Lung microvascular endothelial cell (primary cell): ENCODE measurements around the gene ADGRG2. TPM values are rescaled to one million over a fixed set of nuclear protein-coding genes. Genes with fewer than 3 reads are reported as not detected.

Source experiments
- DNase-seq, 2 donors: peaks; one replicate each; pipeline versions ENCODE4 v3.0.0 to v3.0.0-alpha.2; 2010; ENCODE audit warnings: low read depth in 2 of 2
- total RNA-seq: library from RNA; depleted of rRNA; stranded (reverse); fragments of >200 nt; gene quantifications from 2 replicates; pipeline ENCODE4 v1.2.1, GENCODE V29; 2014

Gene ADGRG2, protein sequence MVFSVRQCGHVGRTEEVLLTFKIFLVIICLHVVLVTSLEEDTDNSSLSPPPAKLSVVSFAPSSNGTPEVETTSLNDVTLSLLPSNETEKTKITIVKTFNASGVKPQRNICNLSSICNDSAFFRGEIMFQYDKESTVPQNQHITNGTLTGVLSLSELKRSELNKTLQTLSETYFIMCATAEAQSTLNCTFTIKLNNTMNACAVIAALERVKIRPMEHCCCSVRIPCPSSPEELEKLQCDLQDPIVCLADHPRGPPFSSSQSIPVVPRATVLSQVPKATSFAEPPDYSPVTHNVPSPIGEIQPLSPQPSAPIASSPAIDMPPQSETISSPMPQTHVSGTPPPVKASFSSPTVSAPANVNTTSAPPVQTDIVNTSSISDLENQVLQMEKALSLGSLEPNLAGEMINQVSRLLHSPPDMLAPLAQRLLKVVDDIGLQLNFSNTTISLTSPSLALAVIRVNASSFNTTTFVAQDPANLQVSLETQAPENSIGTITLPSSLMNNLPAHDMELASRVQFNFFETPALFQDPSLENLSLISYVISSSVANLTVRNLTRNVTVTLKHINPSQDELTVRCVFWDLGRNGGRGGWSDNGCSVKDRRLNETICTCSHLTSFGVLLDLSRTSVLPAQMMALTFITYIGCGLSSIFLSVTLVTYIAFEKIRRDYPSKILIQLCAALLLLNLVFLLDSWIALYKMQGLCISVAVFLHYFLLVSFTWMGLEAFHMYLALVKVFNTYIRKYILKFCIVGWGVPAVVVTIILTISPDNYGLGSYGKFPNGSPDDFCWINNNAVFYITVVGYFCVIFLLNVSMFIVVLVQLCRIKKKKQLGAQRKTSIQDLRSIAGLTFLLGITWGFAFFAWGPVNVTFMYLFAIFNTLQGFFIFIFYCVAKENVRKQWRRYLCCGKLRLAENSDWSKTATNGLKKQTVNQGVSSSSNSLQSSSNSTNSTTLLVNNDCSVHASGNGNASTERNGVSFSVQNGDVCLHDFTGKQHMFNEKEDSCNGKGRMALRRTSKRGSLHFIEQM
- not detected in 2 replicates for total RNA-seq

DNA sequence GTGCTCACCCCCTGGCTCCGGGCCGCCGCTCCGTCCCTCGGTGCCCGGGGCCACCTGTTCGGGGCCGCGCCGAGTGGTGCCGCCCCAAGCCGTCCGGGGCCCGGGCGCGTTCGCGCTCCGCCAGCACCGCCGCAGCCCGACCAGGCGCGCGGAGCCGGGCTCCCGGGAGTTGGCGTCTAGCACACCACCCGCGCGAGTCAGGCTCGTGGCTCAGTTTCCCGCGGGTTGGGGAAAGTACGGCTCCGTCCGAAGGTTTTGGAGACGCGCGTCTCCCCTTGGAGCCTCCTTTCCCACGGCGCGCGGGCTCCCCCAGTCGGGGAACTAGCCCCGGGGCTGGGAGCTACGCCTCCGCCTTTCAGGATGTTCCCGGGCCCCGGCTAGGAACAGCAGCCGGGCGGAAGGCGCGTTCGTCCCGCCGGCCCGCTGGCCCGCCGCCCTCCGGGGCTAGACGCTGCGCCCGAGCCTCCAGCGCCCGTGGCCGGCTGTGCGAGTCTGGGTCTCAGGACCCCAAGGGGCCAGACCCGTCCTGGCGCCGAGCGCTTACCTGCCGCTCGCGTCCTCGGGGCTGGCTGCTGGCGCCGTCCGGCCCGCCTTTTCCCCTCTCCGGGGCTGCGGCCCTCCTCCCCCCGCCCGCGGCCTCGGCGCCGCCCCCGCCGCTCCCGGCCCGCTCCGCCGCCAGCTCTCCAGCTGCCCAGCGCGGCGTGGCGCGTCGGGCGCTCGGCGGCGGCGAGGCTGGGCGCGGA is at the start of gene ADGRG2:
ADGRG2 (minus strand) TSS at position 571 of the 743 bp plus-strand sequence. CDS start 53,634 bp downstream, outside the sequence.
- DNase-seq = peak; percentile 10 to 12

DNA sequence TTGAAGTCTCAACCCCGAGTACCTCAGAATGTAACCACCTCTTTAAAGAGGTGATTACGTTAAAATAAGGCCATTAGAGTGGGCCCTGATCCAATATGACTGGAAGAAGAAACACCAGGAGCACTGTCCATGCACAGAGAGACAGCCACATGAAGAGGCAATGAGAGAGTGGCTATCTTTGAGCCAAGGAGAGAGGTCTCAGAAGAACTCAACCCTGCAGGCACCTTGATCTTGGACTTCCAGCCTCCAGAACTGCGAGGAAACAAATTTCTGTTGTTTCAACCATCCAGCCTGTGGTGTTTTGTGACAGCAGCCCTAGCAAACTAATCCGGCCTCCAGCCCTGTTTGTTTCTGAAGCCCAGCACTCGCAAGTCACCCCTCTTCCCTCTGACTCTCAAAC is 46.3 kb upstream of the ADGRG2 start:
- no peak for DNase-seq

DNA sequence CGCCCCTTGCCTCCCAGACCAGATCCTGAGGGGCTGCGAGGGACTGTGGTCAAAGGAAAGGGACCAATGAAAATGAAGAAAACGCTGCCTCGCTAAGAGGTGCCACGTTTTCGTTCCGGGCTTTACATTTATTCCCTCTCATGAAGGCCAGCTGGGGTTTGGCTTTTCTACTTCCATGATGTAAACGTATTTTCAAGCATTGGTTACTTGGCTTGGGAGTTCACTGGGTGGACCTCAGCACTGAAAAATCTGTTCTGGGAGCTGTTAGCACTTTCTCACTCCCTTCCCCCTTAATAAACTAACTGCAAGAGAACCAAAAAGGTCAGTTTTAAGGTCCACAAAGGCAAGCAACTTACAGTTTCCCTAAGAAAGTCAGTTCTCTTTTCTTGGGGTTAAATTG is 40.6 kb upstream of the ADGRG2 start:
- no peak for DNase-seq

DNA sequence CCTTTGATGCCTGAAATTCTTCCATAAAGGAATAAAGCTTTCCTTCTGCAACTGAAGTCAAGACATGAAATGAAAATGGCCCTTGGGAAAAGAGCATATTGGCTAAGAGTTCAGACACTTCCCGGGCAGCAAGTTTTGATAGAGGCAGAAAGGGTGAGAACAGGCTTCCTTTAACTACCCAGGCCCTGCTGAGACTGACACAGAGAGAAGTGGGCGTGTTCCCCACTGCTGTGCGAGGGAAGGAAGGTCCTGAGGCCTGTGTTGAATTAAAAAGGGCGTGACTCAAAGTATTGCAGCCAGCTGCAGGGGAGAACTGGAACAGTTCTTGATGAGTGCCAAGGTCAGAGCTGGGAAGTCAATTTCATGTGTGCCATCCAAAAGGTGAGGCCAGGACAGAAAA is 33.9 kb upstream of the ADGRG2 start:
- DNase-seq = no peak

DNA sequence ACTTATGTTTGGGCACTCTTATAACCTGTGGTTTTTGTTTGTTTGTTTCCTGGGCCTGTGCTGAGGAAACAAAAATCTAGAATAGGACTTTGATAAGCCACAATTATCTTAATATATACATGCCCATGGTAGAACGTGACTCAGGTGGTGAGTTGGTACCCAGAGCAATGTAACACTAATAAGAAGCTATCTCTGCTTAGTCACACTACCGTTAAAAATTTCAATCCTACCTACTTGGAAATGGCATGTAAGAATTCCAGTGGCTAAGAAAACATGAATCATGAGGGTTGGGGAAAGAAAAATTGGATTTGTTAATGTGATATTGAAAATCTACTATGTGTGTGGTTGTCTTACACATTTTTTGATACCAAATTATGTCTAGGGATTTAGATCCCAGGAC is 30.5 kb upstream of the ADGRG2 start:
- DNase-seq = no peak

DNA sequence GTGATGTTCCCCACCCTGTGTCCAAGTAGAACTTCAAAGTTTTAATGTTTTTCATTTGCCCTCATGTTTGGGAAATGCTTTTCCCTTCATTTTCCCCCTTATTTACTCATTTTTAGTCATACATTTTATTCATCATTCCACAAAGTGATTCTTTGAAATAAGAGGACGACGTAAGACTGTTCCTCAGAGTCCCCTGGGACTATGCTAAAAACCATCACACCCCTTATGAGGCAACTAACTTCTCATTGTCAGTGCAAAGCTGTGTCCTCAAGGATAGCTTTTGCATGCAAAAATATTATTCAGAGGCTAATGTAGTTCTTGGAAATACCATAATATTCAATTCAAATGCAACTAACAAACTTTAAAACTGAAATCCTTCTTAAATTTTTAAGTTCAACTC is 14.8 kb upstream of the ADGRG2 start:
- DNase-seq = no peak

DNA sequence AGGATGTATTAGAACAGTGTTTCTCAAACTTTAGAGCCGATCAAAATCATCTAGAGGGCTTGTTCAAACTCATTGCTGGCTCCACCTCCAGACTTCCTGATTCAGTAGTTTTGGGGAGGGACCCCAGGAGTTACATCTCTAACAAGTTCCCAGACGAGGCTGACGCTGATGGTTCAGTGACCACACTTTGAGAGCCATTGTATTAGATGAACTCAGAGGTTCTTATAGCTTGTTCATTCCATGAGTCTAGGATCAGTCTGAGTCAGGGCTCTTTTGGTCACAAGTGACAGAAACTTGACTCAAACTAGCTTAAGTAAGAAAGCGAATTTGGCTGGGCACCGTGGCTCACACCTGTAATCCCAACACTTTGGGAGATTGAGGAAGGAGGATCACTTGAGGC is 11.5 kb upstream of the ADGRG2 start:
- DNase-seq = no peak

DNA sequence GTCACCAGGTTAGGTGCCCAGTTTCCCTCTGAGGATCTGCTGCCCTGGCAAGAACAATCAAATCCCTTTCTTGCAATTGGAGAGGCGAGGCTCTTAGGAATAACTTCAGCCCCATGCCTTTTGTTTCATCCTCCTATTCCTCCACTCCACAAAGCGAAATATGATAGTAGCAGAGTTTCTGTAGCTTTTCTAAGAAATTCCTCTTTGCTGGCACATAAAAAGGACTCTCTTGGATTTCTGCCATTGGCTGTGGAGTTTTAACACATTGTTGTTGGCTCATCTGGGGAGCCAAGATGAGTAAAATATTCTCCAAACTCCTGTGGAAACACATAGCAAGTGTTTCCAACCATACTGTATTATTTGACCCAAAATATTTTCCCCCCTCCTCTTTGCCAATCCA is 11.0 kb upstream of the ADGRG2 start:
- no peak for DNase-seq

DNA sequence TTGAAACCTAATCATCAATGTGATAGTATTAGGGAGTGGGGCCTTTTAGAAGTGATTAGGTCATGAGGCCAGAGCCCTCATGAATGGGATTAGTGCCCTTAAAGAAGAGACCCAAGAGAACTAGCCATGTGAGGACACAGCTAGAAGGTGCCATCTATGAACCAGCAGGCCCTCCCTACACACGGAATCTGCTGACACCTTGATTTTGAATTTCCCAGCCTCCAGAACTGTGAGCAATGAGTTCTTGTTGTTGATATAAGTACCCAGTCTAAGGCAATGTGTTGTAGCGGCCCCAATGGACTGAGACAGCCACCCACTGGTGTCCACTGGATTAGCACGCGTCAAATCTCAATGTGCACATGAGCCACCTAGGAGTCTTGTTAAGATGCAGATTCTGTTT is 8.4 kb upstream of the ADGRG2 start:
- no peak for DNase-seq

DNA sequence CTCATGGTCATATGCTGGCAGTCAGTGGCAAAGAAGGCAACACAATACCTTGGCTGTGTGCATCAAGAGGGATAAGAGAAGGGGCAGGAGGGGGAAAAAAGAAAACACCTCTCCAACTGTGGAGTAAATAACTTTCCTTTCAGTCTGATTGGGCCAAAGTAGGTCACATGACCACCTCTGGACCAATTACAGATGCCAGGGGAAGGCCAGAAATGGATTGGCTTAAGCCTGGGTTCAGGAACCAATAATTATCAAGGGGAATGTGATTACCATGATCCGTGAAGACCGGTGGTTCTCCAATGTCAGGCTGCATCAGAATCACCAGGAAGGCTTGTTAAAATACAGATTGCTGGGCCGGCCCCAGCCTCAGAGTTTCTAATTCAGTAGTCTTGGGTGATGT is 7.4 kb upstream of the ADGRG2 start:
- DNase-seq = no peak

DNA sequence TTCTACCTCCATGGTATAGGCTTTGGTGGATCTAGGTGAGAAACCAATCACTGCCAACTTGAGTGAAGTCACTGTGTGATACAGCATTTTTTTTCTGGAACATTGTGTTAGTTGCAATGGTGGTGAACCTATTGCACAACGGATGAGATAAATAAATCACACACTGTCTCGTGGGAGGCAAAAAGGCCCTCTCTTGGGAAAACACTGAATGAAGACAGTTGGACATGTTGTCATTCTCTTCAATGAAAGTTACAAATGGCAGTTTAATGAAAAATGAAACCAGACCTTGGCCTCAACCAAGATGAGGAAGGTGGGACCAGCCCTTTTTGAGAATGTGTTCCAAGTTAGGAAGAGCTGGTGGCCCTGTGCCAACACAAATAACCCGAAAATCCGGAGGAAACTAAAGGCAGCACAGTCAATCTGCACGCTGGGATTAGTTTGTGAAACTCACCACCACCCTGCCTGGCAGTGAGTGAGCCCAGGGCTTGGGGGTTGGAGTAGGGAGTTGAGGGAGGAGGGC is 5.4 kb upstream of the ADGRG2 start:
- DNase-seq = peak; percentile 31 to 37

DNA sequence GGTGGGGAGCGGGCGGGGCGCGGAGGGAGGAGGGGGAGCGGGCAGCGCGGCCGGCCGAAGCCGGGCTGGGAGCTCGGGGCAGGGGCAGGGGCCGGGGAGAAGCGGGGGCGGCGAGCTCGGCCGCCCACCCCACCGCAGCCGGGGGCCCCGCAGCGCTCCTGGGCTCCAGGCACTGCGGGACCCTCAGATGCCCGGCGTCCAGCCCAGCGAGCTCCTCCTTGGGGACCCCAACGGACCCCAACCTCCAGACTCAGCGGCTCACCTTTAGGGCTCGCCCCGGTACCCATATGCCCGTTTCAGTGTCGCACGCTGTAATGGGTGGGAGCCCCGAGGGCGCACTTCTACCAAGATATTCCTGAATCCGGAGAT is 357 bp upstream of the ADGRG2 start:
- no peak for DNase-seq

DNA sequence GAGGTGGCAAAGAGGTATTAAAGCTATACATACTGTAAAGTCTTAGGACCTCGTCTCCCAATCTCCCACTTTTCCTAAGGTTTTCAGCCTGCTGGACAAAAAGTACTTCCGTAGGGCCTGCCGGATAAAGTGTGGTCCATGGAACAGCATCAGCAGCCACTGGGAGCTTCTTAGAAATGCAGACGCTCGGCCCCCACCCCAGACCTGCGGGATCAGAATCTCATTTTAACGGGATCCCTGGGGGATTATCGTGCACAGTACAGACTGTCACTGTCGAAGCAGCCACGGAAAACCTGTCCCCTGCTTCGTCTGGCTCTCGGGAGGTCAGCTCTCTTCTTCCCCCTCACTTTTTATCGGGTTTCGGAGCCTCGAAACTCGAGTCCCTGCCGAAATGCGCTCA is 802 bp downstream of the ADGRG2 start:
- no peak for DNase-seq

DNA sequence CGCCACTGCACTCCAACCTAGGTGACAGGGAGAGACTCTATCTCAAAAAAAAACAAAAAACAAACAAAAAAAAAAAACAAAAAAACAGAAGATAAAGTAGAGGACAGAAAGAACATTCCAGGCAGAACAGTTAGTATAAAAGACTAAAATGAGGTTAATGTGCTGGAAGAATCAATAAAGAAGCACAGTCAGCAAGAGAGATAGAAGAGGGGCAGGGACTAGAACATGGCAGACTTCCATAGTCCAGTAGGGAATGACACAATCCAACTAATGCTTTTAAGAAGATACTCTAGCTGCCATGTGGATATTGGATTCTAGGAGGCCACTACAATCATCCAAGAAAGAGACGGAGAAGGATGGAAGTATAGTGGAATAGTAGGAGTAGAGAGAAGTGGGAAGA is 11.6 kb downstream of the ADGRG2 start:
- no peak for DNase-seq

DNA sequence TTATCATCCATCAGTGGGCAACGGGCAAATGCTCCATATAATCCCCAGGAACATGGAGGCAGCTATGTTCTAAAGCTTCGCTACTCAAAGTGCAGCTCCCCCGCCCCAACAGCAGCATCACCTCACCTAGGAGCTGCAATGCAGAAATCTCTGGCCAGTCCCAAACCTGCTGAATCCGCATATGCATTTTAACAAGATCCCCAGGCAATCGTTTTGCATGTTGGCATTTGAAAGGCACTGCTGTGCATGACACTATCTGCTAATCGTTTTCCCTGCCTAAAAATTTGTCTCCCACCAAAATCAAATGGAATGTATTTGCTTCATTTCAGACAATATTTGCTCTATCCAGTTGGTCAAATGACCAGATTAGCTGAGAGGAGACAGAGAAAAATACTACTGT is 15.2 kb downstream of the ADGRG2 start:
- no peak for DNase-seq

DNA sequence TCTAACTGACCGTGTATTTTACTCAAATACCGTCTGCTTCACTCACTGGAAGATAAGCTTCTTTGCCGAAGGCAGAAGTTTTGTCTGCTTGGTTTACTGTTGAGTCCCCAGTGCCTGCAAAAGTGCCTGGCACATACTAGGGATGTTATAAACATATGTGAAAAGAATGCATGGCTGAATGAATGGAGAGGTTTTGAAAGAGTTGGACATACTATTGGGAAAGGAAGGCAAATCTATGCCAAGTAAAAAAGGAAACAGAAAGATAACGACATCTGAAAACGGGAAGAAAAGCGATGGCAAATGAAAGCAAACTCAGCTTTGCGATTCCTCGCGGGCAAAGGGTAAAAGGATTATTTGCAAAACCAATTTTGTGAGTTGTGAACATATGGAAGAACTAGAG is 21.7 kb downstream of the ADGRG2 start:
- DNase-seq = no peak

DNA sequence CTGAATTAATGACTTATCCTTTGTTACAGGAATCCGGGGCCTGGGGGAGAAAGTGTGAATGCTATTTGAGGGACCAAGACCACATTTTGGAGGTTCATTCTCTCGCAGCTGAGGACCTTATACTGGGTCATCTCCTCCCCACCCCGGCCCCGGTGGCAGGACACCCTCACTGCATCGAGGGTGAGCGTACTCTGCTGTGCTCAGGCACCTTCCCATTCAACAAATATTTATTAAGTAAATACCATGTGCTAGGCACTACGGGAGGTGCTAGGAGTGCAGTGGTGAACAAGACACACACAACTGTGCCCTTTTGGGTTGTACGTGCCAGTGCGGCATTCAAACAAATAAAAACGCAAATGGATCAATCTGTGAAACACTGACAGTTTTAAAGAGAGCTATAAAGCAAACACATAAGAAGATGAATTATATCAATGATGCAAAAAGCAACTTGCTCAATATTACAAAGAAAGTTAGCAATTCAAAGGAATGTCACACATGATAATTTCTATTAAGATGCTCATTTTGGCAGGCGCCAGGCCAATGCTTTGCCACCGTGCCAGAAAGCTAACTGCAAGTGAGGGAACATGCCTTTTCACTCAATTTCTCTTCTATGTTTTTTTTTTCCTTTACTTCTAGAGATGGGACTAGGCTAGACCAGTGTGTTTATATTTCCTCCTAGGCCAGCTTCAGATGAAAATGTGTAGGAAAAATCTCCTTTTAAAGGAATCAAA is 24.6 kb downstream of the ADGRG2 start:
- no peak for DNase-seq

DNA sequence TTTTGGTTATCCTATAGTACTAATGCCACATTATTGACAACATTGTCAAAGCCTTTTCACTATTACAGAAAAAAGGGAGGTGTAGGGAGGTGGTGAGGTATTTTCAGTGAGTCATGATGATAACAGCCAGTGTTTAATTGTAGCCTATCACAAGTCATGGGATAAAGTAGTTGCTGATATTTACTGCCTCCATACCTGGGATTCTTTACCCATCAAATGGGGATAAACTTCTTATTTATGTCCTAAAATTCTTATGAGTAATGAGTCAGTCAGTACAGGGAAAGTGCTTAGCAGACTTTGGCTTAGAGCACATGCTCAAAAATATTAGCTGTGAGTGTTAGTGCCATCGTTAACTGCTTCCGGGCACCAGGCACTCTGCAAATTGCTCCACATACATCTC is 25.7 kb downstream of the ADGRG2 start:
- DNase-seq = no peak

DNA sequence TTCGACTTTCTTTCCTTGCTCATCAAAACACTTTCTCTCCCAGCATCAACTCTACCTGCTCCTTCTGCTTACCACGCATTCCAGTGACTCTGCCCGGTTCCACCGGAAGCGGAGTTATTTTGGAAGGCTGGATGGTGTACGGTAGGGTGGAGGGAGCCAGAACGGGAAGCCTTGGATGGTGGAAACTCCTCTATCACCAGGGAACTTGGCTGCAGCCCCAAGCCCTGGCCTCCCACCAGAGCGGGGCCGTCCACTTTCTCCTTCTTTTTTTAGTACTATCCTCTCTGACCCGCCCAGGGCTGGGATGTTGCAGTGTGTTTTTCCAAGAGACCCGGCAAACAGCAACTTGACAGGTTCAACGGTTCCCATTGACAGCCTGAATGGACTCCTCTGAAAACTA is 27.6 kb downstream of the ADGRG2 start:
- DNase-seq = no peak

DNA sequence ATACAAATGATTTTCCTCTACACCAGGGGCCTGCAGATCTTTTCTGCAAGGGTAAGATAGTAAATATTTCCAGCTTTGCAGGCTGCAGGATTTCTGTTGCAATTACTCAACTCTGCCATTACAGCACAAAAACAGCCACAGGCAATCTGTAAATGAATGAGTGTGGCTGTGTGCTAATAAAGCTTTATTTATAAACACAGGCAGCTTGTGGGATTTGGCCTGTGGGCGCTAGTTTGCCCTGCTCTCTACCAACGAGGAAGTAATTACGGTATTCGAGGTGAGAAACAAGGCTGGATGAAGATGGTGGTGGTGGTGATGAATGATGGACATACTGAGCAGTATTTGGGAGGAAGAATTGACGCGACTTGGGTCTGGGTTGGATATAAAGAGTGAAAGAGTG is 30.7 kb downstream of the ADGRG2 start:
- no peak for DNase-seq

DNA sequence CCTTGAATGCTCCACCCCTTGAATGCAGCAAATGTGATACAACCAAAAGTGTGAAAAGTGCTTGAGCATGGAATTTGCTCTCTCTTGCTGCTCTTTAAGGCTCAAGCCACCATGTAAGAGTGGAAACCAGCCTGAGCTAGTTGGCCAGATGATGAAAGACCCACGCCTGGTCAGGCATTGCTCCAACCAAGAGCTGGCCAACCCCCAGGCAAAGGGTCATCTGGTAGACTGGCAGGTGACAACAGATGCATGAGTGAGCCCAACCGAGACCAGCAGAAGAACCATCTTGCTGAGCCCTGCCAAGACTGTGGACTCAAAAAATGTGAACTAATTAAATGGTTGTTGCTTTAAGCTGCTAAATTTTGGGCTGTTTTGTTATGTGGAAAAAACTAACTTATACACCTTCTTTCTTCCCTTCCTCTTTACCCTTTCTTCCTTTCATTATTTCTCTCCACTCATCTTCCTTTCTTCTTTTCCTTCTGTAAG is 32.7 kb downstream of the ADGRG2 start:
- no peak for DNase-seq
